Activated CD4-positive, alpha-beta T cell treated with anti-CD3 and anti-CD28 coated beads, Interleukin-2, Interleukin-4, amounts not matched to agents 100 ng/mL and 50 ng/mL, durations not matched to agents 16 hours and 8 hours (primary cell): Measurements from ENCODE around the gene PLCG2.
"Not testable (repeated sequence)": the region's sequence is repeated elsewhere in the genome, so short reads cannot be mapped to it uniquely, and the experiment has no call there.

ENCODE experiments used
- DNase-seq: peaks from one replicate; pipeline ENCODE4 v3.0.0-alpha.2; 2020; ENCODE audit warnings: low spot score

Gene PLCG2

DNA sequence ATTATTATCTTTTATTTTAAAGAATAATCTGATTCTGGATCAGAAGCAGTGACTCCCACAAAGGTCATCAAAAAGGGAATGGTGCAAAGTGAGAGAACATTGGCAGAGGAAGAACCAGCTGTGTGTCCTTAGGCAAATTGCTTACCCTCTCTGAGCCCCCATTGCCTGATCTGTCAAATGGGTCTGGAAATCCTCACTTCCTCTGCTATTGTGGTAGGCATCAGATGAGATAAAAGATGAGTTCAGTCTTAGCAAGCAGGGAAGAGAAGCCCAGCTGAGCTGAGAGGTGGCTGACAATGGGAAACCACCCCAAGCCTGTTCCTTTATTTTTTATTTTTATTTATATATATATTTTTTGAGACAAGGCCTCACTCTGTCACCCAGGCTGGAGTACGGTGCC is 24.2 kb upstream of the PLCG2 start:
- no peak for DNase-seq

DNA sequence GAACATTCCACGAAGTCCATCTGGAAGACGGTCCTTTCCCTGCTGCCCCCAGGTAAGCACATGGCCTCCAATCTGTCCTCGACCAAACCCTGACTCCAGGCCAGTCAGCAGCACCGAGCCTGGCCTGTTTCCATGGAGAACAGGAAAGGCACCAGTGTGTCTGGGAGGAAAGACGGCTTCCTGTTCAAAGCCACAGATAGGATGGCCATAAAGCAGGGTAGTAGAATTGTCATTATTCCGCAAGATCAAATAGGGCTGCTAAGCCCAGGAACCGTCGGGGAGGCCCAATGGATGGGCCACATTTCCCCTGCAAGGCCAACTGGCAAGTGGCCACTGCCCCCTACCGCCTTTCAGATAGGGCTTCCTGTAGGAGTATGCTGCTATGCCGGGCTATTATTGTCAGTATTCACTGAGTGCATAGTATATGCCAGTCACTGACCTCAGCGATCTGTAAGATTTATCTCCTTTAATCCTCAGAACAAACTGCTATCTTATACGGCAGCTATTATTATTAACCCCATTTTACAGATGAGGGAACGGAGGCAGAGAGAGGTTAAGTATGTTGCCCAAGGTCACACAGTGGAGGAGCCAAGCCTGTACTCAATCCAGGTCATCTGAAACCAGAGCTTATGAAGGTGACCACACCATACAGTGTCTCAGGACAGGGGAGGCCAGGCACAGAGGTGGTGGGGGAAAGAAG is 23.0 kb upstream of the PLCG2 start:
- no peak for DNase-seq

DNA sequence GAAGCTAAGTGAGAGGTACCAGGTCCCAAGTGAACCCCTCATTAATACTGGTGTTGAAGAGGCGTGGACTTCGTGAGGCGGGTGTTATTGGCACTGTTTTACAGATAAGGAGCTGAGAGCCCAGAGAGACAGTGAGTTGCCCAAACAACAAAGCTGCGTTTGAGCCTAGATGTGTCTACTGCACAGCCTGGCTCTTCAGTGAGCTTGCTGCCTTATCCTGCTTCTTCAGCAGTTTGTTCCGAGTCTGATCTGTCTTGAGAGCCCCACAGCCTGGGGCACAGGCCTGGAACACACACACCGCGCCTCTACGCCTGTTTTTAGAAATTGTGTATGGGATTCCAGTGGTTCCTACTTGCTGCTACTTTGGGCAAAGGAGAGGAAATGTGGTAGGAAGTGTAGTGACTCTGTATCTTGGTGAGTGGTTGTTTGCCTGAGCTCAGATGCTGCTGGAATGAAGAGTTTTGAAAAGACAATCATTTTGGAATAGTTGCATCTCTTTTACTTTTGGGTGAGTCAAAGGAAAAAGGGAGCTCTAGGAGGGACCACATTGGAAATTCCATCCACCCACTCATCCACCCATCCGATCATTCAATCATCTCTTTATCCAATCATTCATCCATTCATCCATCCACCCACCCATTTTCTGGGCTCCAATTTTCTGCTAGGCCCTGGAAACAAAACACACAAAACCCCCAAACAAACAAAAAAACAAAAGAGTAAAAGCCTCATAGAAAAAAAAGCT is 22.3 kb upstream of the PLCG2 start:
- DNase-seq: no peak

DNA sequence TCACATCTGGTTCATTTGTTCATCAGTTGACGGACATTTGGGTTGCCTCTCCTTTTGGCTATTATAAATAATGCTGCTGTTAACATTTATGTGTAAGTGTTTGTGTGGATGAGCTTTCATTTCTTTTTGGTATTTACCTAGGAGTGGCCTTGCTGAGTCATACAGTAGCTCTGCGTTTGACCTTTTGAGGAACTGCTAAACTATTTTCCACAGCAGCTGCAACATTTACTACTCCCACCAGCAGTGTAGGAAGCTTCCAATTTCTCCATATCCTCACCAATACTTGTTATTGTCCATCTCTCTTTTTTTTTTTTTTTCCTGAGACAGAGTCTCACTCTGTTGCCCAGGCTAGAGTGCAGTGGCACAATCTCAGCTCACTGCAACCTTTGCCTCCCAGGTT is 20.7 kb upstream of the PLCG2 start:
- DNase-seq: no peak

DNA sequence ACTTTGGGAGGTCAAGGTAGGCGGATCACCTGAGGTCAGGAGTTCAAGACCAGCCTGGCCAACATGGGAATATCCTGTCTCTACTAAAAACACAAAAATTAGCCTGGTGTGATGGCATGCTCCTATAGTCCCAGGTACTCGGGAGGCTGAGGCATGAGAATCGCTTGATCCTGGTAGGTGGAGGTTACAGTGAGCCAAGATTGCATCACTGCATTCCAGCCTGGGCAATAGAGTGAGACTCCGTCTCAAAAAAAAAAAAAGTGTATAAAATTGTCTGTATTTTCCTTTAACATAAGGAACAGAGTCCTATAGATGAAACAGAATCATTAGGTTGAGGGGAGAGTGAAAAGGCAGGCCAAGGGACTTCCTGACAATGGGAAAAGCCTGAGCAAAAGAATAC is 16.8 kb upstream of the PLCG2 start:
- not testable (repeated sequence) for DNase-seq

DNA sequence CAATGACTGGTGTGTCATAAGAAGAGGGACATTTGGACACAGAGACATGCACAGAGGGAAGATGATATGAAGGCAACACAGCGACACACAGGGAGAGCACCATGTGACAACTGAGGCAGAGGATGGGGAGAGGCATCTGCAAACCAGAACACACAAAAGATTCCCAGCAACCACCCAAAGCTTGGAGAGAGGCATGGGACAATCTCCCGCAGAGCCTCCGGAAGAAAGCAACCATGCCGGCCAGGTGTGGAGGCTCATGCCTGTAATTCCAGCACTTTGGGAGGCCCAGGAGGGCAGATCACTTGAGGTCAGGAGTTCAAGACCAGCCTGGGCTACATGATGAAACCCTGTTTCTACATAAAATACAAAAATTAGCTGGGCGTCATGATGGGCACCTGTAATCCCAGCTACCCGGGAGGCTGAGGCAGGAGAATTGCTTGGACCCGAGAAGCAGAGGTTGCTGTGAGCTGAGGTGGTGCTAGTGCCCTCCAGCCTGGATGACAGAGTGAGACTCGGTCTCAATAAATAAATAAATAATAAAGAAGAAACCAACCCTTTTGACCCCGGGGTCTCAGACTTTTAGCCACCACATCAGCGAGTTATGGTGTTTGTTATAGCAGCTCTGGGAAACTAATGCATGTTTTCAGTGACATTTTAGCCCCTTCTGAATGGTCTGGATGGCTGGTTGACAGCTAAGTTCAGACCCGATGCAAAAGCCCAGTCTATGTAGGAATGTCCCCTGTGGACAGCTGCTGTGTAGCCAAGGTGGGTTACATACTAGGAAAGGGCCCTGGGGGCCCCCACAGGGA is 13.8 kb upstream of the PLCG2 start:
- DNase-seq: no peak

DNA sequence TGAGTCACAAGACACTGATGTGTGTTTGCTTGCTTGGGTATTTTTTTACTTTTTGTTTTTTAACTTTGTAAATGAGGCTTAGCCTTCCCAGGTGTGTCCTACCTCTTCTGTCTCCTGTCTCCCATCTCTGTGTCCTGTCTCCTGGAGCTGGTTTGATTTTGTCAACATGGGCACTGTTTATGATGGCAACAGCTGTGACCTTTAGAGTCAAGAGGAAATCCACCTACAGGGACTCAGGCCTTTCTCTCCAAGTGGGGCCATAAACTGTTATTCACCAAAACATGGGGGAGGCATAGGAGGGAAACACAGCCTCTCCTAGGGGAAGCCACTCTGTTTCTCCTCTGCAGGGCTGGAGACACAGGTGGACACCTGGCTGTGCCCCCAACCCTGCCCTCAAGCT is 13.1 kb upstream of the PLCG2 start:
- no peak for DNase-seq

DNA sequence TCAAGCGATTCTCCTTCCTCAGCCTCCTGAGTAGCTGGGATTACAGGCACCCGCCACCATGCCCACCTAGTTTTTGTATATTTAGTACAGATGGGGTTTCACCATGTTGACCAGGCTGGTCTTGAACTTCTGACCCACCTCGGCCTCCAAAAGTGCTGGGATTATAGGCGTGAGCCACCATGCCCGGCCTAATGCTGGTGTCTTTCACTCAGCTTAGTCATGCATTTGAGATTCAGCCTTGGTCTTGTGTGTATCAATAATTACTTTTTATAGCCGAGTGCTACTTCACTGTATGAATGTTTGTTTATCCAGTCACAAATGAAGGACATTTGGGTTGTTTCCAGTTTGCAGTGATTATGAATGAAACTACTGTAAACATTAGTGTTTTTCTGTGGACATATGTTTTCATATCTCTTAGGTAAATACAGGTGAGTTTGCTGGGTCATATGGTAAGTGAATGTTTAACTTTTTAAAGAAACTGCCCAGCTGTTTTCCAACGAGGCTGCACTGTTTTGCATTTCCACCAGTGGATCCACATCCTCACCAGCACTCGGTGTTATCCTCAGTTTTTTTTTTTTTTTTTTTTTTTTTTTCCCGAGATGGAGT is 11.0 kb upstream of the PLCG2 start:
- no peak for DNase-seq

DNA sequence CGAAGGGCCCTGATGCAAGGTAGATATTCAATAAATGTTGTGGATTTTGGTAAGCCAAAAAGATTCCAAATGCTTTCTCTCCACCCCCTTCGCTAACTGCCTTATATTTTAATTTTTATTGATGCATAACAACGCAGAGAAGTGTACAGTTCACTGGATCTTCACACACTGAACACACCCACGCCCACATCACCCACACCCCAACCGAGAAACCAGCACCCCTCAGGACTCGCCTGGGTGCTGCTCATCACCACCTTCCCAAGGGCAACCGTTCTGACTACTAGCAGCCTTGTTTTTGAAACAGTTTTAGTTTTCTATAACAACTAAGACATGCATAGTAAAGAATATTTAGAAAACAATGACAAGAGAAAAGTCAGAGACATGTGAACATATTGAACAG is 9.1 kb upstream of the PLCG2 start:
- no peak for DNase-seq

DNA sequence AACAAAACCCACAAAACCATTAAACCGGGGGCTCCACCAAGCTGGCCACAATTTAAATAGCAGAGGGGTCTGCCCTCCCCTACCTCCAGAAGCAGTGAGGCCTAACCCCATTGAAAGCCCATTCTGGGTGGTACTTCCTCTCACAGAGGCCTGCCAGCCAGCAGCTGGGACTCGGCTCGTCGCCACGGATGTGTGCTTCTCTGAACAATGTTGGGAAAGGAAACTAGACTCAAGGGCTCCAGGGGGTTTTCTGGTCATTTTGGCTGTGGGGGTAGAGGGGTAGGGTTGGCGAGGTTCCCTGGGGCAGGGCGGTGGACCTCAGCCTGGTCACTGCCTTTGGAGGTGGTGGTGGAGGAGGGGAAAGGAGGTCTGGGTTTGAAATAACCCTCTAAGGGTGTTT is 4.7 kb upstream of the PLCG2 start:
- DNase-seq: no peak

DNA sequence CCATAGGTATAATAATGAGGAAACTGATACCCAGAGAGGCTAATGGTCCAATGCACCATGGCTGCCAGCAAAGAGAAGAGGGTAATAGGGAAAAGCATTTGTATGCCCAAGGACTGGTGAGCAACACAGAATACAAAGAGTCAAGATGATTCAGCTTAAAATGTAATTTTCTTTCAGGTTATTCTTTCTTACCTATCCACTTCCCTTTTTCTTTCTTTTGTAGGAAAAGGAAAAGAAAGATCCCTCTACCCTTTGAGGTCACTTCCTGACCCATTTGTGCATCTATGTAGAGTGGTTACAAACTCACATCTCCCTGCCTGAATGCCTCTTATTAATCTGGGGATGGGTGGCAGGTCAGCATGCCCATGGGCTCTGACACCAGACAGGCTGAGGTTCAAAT is 3.5 kb upstream of the PLCG2 start:
- DNase-seq: no peak

DNA sequence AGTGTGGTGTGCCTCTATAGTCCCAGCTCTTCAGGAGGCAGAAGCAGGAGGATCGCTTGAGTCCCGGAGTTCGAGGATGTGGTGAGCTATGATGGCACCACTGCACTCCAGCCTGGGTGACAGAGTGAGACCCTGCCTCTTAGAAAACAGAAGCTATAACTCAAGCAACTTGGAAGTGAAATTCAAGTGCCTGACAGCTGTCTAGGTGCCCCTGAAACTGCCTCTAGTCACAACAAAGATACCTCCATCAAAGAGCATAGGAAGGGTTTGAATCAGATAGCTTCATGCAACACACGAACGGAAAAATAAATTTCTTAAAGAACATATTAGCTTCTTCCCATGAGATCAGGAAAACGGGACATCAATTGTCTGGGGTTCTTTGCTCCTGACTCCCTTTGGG is 860 bp upstream of the PLCG2 start:
- no peak for DNase-seq

DNA sequence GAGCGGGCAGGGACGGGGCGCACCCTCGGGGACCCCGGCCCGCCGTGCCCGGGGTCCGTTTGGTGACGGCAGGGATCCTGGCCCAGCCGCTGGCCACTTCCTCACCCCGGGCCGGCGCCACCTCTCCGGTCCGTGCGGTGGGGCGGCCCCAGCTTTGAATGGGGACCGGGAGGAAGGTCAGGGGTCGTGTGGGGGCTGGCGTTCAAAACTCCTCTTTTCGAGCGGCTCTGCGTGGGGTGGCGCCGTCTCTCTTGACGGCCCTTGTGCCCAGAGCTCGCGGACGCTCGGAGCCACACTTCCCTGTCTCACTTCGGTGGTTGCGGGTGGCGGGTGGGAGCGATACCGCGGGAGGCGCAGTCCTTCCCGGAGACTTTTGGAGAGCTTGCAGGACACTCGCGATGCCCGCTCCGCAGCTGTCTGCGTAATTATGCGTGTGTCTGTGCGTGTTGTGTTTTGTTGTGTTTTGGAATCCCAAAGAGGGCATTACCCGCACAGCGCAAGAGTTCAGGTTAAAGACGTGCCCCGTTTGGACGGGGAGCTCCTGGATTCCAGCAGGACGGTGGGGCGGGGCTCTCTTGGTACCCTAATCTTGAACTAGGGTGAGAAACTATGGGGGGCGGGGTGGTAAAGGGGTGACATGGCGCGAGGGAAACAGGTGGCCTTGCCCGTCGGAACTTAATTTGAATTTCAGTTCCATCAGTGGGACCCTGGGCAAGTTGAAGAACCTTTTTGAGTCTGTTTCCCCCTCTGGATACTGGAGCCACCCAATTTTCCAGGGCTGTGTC is 637 bp downstream of the PLCG2 start:
- DNase-seq: no peak

DNA sequence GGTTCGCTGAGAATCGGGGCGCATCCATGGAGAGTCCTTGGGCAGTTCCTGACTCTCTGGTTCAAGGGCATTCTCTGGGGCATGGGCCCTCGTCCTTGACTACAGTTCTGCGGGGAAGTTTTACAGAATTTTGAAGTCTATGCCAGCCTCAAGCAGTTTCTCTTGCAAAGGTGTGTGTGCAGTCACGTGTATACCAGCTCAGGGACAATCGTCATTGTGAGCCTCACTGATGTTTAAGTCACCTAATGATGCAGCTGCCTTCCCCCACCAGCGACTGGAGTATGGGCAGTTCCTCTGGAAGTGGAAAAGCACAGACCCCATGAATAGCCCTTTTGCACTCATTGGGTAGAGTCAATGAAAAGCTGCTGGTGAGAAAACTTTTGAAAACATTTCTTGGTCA is 1.3 kb downstream of the PLCG2 start:
- no peak for DNase-seq

DNA sequence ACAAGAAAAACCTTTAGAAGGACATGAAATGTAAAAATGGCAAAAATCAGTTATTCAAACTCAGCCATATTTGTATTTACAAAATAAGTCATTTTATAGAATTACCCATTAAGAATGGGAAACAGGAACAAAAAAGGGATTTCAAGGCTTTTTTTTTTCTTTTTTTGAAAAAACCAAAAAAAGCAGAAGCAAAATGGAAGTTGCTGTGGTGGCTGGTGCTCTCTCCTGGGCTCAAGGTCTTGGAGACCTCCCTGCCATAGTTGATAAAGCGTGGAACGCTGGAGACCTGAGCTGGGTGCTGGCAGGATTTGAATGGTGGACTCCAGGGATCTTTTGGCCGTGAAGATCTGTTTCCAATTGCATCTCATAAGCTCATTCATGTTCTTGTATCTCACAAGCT is 3.1 kb downstream of the PLCG2 start:
- no peak for DNase-seq

DNA sequence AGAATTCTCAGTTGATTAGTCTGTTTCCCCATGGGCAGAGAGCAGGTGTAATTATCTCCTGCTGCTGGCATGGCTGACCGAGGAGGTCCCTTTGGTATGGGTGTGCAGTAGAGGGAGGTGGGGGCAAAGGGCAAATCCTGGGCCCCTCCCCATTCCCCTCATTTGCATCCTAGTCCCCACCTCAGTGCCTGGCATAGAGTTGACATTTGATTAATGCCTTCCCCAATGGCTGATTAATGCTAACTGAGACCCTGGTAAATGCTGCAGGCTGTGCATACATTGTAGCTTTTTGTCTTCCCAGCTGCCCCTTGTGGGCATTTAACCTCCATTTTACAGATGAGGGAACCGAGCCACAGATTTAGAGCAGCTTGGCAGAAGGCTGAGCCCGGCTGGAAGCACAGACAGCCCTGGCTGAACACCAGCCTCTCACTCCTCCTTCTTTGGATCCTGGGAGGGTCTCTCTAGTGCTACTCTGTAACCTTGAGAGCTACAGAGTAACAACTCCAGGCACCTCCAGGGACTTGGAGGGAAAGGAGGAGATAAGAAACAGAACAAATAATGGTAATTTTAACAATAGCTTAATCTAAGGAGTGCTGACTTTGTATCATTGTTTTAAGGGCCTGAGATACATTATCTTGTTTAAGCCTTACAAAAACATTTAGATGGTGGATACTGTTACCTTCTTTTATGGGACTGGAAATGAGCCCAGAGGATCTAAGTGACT is 5.1 kb downstream of the PLCG2 start:
- DNase-seq: no peak

DNA sequence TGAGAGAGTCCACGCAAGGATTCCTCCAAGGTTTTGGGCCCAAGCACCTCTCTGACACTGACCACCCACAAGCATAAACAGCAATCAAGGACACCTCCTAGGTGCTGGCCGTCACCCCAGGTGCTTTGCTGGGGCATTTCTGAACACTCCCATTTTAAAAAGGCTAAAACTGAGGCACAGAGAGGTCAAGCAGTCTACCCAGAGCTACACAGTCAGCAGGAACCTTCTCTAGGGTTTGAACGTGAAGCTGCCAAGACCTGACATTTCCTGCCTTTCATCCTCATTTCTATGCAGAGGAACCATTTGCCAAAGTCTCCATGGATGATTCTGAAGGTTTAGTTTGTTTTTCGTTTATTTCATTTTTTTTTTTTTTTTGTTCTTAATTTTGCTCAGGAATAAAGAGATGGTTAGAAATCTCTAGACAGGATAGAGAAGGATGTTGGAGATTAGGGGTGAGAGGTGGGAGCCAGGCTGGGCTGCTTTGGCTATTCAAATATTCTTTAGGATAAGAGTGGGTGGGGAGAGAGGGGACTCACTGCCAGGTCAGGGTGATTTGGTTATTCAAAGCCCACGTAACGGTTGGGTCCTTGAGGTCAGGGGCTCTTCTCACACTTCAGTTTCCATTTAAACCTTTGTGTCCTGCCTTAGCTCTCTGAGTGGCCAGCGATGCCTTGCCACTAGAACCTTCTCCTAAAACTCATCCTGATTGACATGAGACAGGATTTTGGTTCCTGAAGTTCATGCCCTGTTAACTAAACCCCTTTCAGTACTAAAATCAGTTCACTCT is 6.2 kb downstream of the PLCG2 start:
- no peak for DNase-seq

DNA sequence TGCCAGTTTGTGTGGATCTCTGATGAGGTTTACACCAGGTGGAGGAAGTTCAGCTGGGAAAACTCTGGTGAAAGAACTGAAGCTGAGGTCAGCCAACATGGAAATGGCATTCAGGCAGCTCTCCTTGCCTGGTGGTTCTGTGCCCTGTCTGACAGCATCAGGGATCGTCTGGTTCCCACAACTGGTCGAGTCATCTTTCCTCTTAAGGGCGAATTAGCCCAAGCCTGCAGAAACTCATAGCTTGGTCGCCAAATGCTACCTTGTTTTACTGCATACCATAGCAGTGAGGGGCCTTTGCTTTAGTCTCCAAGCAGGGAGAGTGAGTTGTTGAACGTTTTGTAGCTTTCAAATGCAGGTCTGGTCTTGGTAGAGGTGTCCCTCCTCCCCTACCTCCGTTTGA is 7.2 kb downstream of the PLCG2 start:
- DNase-seq: no peak

DNA sequence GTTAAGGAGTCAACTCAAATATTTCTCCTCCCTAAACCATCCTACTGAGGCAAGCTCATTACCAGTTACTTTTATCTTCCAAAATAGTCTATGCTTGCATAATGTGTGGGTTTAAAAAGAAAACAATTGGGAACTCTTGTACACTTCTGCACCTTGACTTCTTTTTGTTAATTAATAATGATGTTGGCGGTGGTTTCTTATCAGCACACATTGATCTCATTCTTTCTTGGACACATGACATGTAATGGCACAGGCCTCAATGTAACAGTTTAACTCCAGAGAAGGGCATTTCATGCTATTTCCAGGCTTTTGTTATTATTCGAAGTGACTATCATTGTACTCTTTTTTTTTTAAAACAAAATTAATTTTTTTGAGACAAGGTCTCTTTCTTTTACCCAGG is 7.8 kb downstream of the PLCG2 start:
- no peak for DNase-seq

DNA sequence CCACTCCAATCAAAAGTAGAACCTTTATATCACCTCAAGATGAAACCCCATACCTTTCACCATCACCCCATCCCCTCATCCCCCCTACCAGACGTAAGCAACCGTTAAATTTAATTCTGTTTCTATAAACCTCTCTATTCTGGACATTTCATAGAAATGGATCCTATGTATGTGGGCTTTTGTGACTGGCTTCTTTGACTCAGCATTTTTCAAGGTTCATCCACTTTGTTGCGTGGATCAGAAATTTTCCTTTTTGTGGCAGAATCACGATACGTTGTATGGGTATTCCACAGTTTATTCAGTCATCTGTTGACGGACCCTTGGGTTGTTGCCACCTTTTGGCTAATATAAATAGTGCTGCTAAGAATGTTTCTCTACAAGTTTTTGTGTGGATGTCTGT is 8.6 kb downstream of the PLCG2 start:
- DNase-seq: no peak
